Spleen (tissue), 11 donors: Measurements from ENCODE around the gene PMVK. TPM values are rescaled to one million over a fixed set of nuclear protein-coding genes. Genes with fewer than 3 reads are reported as not detected.
A peak's percentile ranks its signal among the peaks of the same experiment; 100 is the strongest.

Source experiments
- DNase-seq: peaks from one replicate; pipeline ENCODE4 v3.0.0-alpha.2; 2020
- H3K27ac ChIP-seq, 8 donors: fragments of 200-600 bp; sonication (generic) in 7 of 8; 1 replicate in 4 of 8; 2 replicates in 4 of 8; pipeline versions ENCODE4 v1.5.0 to v1.8.0; 2016 to 2021; ENCODE audit warnings: inconsistent platforms in 4 of 8, mild to moderate bottlenecking in 4 of 8, moderate library complexity in 1 of 8
- H3K27me3 ChIP-seq, 7 donors: fragments of 200-600 bp; sonication (generic) in 6 of 7; replicated peaks in 1 of 7; 1 replicate in 4 of 7; 2 replicates in 3 of 7; pipeline versions ENCODE4 v1.5.0 to v1.8.0; 2016 to 2021; ENCODE audit warnings: inconsistent platforms in 3 of 7, mild to moderate bottlenecking in 1 of 7
- H3K36me3 ChIP-seq, 6 donors: fragments of 200-600 bp; sonication (generic) in 5 of 6; 1 replicate in 4 of 6; 2 replicates in 2 of 6; pipeline versions ENCODE4 v1.5.0 to v1.8.0; 2016 to 2021; ENCODE audit warnings: inconsistent platforms in 2 of 6
- H3K4me1 ChIP-seq, 6 donors: fragments of 200-600 bp; sonication (generic) in 5 of 6; 1 replicate in 3 of 6; 2 replicates in 3 of 6; pipeline versions ENCODE4 v1.5.0 to v1.8.0; 2016 to 2021; ENCODE audit warnings: inconsistent platforms in 3 of 6
- H3K4me3 ChIP-seq, 8 donors: fragments of 200-600 bp; sonication (generic) in 7 of 8; 1 replicate in 4 of 8; 2 replicates in 4 of 8; pipeline versions ENCODE4 v1.5.0 to v1.8.0; 2016 to 2021; ENCODE audit warnings: inconsistent platforms in 4 of 8, mild to moderate bottlenecking in 4 of 8, moderate library complexity in 2 of 8
- H3K9me3 ChIP-seq, 8 donors: fragments of 200-600 bp; sonication (generic) in 7 of 8; 1 replicate in 4 of 8; 2 replicates in 4 of 8; pipeline versions ENCODE4 v1.5.0 to v1.8.0; 2016 to 2021; ENCODE audit warnings: inconsistent platforms in 4 of 8
- POLR2A ChIP-seq, 3 donors: fragments of 450-650 bp; IDR thresholded peaks; one replicate each; pipeline ENCODE4 v1.5.1; 2017; ENCODE audit warnings: antibody characterized with exemption in 3 of 3, mild to moderate bottlenecking in 1 of 3
- POLR2AphosphoS5 ChIP-seq, 3 donors: sonication (generic); formaldehyde crosslinking; IDR thresholded peaks; one replicate each; pipeline ENCODE4 v1.5.1; 2017; ENCODE audit warnings: antibody characterized with exemption in 3 of 3
- WGBS, 5 donors: extraction: QIAGEN DNeasy Blood & Tissue Kit in 3 of 5; methylation state at CpG; one replicate each; pipeline versions ENCODE4 v1.1.5 to v1.1.7; 2013 to 2018; 5-methylcytosine and 5-hydroxymethylcytosine counted together
- intact Hi-C: fragments of 100-400 bp; cut with DNase I; formaldehyde crosslinking; loops from one replicate; pipeline ENCODE4 v1.15.0; 2023; ENCODE audit warnings: low total_unique reads
- polyA plus RNA-seq, 3 donors: library from polyadenylated mRNA; stranded (reverse); fragments of 200-250 nt; gene quantifications; one replicate each; pipeline ENCODE4 v1.2.1, GENCODE V29; 2013
- total RNA-seq, 7 donors: library from RNA; depleted of rRNA in 3 of 7; stranded (reverse); fragments of >200 nt in 3 of 7; fragmentation: NEBNext Ultra II Directional in 4 of 7; extraction: Animal tissue kit (Norgen Biotek cat#: 25700) in 4 of 7; gene quantifications; one replicate each; pipeline versions ENCODE4 v1.1.0 to v1.2.1, GENCODE V29; 2016 to 2021
- TF ChIP-seq, protein P1 (sequence below), 11 experiments: fragments of 200-600 bp in 7 of 11; fragments of 450-650 bp in 4 of 11; sonication (generic) in 4 of 11; IDR thresholded peaks in 8 of 11; conservative IDR thresholded peaks in 3 of 11; 1 replicate in 7 of 11; 2 replicates in 4 of 11; pipeline versions ENCODE4 v1.4.0 to v1.8.0; 2016 to 2021; ENCODE audit warnings: antibody characterized with exemption in 11 of 11, inconsistent platforms in 4 of 11, mild to moderate bottlenecking in 1 of 11
- donor health status: healthy with polysubstance abuse.
- donor health status: DM: no; HTN: no; CAD: no; lungs with moderate emphysema.
- donor health status: DM: no; HTN: no; CAD: no.
- donor health status: Bipolar disorder and iron deficiency.
- donor health status: healthy.
- donor health status: DM: no; HTN: no; CAD: no.
- donor health status: DM: yes; HTN: yes; CAD: no.

Gene PMVK
- total and polyA plus RNA-seq, 10 donors = 12.4 to 68.8 (median 35.4) TPM

DNA sequence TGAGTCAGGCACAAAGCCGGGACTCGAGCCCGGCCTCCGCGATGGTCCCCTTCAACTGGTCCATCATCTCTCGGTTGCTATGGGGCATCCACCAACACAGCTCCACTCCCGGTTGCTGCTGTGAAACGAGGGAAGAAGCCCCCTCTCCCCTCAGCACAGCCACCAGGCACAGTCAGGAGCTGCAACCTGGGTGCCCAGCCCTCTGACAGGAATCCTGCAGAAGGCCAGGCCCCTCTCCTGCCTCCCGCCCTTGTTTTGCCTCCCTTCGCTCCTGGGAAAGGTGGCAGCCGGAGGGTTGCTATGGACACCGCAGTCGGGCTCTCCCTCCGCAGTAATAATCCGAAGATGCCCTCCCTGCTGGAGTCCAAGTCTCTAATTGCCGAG is 57.5 kb downstream of the PMVK start:
- no peak for DNase-seq
- peaks cover 0 to 14% (median 6%) of the 10 kb centered on the region in 6 donors for H3K4me1 ChIP-seq
- intact Hi-C loops = loop anchor here (5.0 kb wide), 2 partner anchors 212 to 397 kb away; no protein-coding TSS in a partner anchor

DNA sequence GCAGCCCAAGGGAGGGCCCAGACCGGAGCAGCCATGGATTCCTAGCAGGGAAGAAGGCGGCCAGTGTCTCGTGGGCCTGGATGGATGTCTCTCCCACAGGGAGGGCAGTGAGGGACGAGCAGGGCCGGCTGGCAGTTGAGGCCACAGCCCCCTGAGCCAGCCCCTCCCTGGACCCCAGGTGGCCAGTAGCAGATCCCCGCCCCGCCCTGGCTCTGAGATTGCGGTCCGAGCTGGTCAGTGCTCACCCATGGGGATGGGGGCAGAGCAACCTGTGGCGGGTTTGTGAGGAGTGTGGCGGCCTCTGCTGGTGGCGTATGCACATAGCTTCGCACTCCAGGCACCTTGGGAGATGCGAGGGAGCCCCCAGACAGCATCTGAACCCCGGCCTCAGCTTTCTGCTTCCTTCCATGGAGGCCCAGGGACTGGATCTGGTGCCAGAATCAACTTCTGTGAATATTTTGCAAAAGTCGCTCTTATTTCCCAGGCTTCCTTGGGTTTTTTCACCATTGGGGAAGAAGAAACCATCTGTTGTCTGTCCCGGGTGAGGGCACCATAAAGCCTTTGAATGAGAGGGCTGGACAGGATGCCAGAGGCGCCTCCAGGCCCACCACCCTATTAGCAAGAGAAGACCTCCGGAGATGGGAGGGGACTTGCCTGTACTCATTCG is 58.0 kb downstream of the PMVK start:
- Histone ChIP-seq H3K27ac (no peak overlapping the region), H3K4me1 (peaks cover 0 to 14% (median 6%) of the 10 kb centered on the region in 6 donors), H3K36me3 (no peaks in the 10 kb centered on the region), H3K27me3 (no peaks in the 10 kb centered on the region), H3K4me3 (no peak overlapping the region), H3K9me3 (no peaks in the 10 kb centered on the region)
- intact Hi-C loops = loop anchor here (5.0 kb wide), 2 partner anchors 211 to 396 kb away; no protein-coding TSS in a partner anchor
- 29 to 37% (median 33%) methylated on average over 20 of the region's 20 CpGs for WGBS, 5 donors
- peak; percentile 91 for DNase-seq
- TF ChIP-seq POLR2AphosphoS5 (IDR thresholded peaks at IDR 0.05) (peak; percentile 34 to 53 (median 38)), POLR2A (IDR thresholded peaks at IDR 0.05) (no peak)
- TF ChIP-seq, protein P1, sequence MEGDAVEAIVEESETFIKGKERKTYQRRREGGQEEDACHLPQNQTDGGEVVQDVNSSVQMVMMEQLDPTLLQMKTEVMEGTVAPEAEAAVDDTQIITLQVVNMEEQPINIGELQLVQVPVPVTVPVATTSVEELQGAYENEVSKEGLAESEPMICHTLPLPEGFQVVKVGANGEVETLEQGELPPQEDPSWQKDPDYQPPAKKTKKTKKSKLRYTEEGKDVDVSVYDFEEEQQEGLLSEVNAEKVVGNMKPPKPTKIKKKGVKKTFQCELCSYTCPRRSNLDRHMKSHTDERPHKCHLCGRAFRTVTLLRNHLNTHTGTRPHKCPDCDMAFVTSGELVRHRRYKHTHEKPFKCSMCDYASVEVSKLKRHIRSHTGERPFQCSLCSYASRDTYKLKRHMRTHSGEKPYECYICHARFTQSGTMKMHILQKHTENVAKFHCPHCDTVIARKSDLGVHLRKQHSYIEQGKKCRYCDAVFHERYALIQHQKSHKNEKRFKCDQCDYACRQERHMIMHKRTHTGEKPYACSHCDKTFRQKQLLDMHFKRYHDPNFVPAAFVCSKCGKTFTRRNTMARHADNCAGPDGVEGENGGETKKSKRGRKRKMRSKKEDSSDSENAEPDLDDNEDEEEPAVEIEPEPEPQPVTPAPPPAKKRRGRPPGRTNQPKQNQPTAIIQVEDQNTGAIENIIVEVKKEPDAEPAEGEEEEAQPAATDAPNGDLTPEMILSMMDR (IDR thresholded peaks at IDR 0.05 in 8 of 11, conservative IDR thresholded peaks at IDR 0.05 in 3 of 11) = peak; percentile 46 to 95 (median 91)

More for the DNA sequence above, 57.5 kb downstream of the PMVK start:
- H3K9me3 ChIP-seq = no peaks in the 10 kb centered on the region
- TF ChIP-seq POLR2A (IDR thresholded peaks at IDR 0.05) = no peak
- TF ChIP-seq, protein P1 (IDR thresholded peaks at IDR 0.05 in 8 of 11, conservative IDR thresholded peaks at IDR 0.05 in 3 of 11) = no peak
- TF ChIP-seq POLR2AphosphoS5 (IDR thresholded peaks at IDR 0.05) = no peak
- 84 to 90% (median 89%) methylated on average over 15 to 16 of the region's 16 CpGs for WGBS, 5 donors
- no peaks in the 10 kb centered on the region for H3K36me3 ChIP-seq
- H3K4me3 ChIP-seq = no peak overlapping the region
- H3K27ac ChIP-seq = no peak overlapping the region
- H3K27me3 ChIP-seq = no peaks in the 10 kb centered on the region

DNA sequence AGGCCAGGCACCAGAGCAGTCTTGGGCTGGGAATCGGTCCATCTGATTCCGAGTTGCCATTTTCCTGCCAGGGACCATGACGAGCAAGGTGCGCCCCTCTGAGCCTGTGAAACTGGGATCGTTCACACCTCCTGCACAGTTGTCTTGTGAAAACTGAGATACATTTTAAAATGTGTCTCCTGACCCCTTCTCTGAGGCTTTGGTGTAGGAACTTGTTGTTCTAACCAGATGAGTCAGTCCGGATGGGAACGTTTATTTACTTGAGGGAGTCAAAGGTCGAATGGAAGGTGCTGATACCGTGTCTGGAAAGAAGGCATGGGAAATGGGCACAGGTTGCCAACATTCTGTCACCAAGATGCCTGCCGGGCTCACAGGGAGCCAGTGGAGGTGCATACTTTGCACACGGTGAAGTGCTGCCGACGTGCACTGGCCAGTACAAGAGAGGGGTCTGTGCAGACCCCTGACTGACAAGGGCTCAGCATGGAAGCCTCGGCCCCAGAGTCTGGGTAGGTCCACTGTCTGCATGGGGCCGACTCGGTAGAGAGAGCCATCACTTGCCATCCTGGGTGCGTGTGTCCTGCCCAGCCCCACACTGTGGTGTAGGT is 59.0 kb downstream of the PMVK start:
- 78 to 91% (median 84%) methylated on average over 17 of the region's 17 CpGs for WGBS, 5 donors
- H3K36me3 ChIP-seq = no peaks in the 10 kb centered on the region
- no peaks in the 10 kb centered on the region for H3K9me3 ChIP-seq
- no peak overlapping the region for H3K27ac ChIP-seq
- H3K27me3 ChIP-seq = no peaks in the 10 kb centered on the region
- no peak overlapping the region for H3K4me3 ChIP-seq
- no peak for TF ChIP-seq POLR2AphosphoS5 (IDR thresholded peaks at IDR 0.05)
- TF ChIP-seq POLR2A (IDR thresholded peaks at IDR 0.05) = no peak
- TF ChIP-seq, protein P1 (IDR thresholded peaks at IDR 0.05 in 8 of 11, conservative IDR thresholded peaks at IDR 0.05 in 3 of 11) = no peak
- peaks cover 0 to 14% (median 6%) of the 10 kb centered on the region in 6 donors for H3K4me1 ChIP-seq
- intact Hi-C loops = loop anchor here (5.0 kb wide), 2 partner anchors 210 to 395 kb away; no protein-coding TSS in a partner anchor
- DNase-seq = no peak

DNA sequence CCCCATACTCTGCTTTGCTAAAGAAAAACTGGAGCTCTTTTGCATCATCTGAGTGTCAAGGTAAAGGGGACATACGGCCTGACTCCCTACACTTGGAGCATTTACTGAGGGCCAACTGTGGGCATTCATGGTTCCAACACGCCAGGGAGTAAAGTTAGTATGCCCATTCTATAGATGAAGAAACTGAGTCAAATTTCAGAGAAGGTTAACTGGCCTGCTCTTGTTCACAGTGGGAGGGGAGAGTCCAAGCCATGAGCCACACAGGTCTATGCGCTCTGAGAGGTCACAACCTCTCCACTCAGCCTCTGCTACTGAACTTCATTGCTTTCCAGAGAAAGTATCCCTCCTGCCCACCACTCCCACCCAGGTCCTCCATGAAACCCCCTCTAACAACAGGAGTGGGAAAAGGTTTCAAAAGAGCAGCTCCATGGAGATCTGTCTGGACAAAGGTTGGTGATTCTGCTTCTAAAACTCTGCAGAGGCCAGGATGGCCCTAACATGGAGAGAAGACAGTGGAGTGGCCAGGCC is 59.6 kb downstream of the PMVK start:
- intact Hi-C loops = loop anchor here (5.0 kb wide), 2 partner anchors 210 to 395 kb away; no protein-coding TSS in a partner anchor
- no peak for TF ChIP-seq POLR2AphosphoS5 (IDR thresholded peaks at IDR 0.05)
- TF ChIP-seq POLR2A (IDR thresholded peaks at IDR 0.05) = no peak
- TF ChIP-seq, protein P1 (IDR thresholded peaks at IDR 0.05 in 8 of 11, conservative IDR thresholded peaks at IDR 0.05 in 3 of 11) = no peak
- Histone ChIP-seq H3K9me3 (no peaks in the 10 kb centered on the region), H3K4me3 (no peak overlapping the region), H3K36me3 (no peaks in the 10 kb centered on the region), H3K27me3 (no peaks in the 10 kb centered on the region), H3K27ac (no peak overlapping the region), H3K4me1 (peaks cover 0 to 14% (median 6%) of the 10 kb centered on the region in 6 donors)
- WGBS, 5 donors = 53 to 71% (median 59%) methylated on average over 3 of the region's 3 CpGs
- no peak for DNase-seq
